H1 (cell line): ENCODE results near the gene GIMAP5. TPM values are rescaled to one million over a fixed set of nuclear protein-coding genes. Genes with fewer than 3 reads are reported as not detected.

Experiments
- CTCF ChIA-PET: fragments of 300-600 bp; sonication (Branson Sonifier 250); formaldehyde crosslinking; loops from one replicate; lab custom pipeline; 2021; ENCODE audit not compliant: partially characterized antibody; lab: Charles Lee
- POLR2A ChIA-PET: fragments of 300-600 bp; sonication (Branson Sonifier 250); formaldehyde crosslinking; loops from one replicate; lab custom pipeline; 2021; ENCODE audit warnings: inconsistent platforms; ENCODE audit not compliant: partially characterized antibody; lab: Charles Lee
- DNase-seq, 2 experiments: peaks; one replicate each; pipeline versions ENCODE4 v3.0.0 to v3.0.0-alpha.2; 2010 to 2022; ENCODE audit warnings: low spot score in 2 of 2, low read depth in 1 of 2, mixed read lengths in 1 of 2
- FAIRE-seq: peaks from 2 replicates; lab custom pipeline; 2011; peaks lifted over from hg19 to GRCh38; lab: Jason Lieb, UNC
- H2AFZ ChIP-seq: 2 replicates; pipeline ENCODE4 v1.8.1; 2012; ENCODE audit warnings: low read length, inconsistent platforms
- H2AK5ac ChIP-seq: 2 replicates; pipeline ENCODE4 v1.6.1; 2013; ENCODE audit warnings: low read depth, low read length
- H2BK120ac ChIP-seq: replicated peaks from 2 replicates; pipeline ENCODE3; 2013; ENCODE audit warnings: low read depth, low read length, inconsistent platforms
- H2BK12ac ChIP-seq: 2 replicates; pipeline ENCODE4 v1.6.1; 2013; ENCODE audit warnings: low read depth, low read length
- H2BK15ac ChIP-seq: 2 replicates; pipeline ENCODE4 v1.6.1; 2013; ENCODE audit warnings: low read length
- H2BK20ac ChIP-seq: 2 replicates; pipeline ENCODE4 v1.6.1; 2013; ENCODE audit warnings: low read length
- H2BK5ac ChIP-seq: 2 replicates; pipeline ENCODE4 v1.6.1; 2013; ENCODE audit warnings: low read depth, low read length
- H3K14ac ChIP-seq: 2 replicates; pipeline ENCODE4 v1.6.1; 2013; ENCODE audit warnings: inconsistent platforms; ENCODE audit not compliant: insufficient read length
- H3K18ac ChIP-seq: 2 replicates; pipeline ENCODE4 v1.6.1; 2013; ENCODE audit warnings: low read length; ENCODE audit errors: extremely low read depth
- H3K23ac ChIP-seq: 2 replicates; pipeline ENCODE4 v1.6.1; 2013; ENCODE audit warnings: inconsistent platforms; ENCODE audit not compliant: insufficient read length
- H3K23me2 ChIP-seq: 2 replicates; pipeline ENCODE4 v1.6.1; 2013; ENCODE audit warnings: low read depth, low read length
- H3K27ac ChIP-seq: 2 replicates; pipeline ENCODE4 v1.6.1; 2011; ENCODE audit warnings: low read depth, low read length, inconsistent platforms
- H3K27me3 ChIP-seq, 4 experiments: replicated peaks in 1 of 4; 1 replicate in 1 of 4; 2 replicates in 3 of 4; pipeline versions ENCODE4 v1.6.1 to v1.8.1; 2011 to 2013; ENCODE audit warnings: low read length in 3 of 4, mild to moderate bottlenecking in 3 of 4, inconsistent platforms in 2 of 4, mixed read lengths in 2 of 4, moderate library complexity in 1 of 4; ENCODE audit not compliant: control insufficient read depth in 3 of 4, insufficient read depth in 3 of 4; ENCODE audit errors: extremely low read depth in 1 of 4
- H3K36me3 ChIP-seq, 4 experiments: 2 replicates each; pipeline versions ENCODE4 v1.6.1 to v1.8.1; 2011 to 2013; ENCODE audit warnings: mild to moderate bottlenecking in 4 of 4, low read length in 3 of 4, moderate library complexity in 2 of 4, control low read depth in 1 of 4, inconsistent platforms in 1 of 4; ENCODE audit not compliant: insufficient read depth in 4 of 4, control insufficient read depth in 2 of 4
- H3K4ac ChIP-seq: replicated peaks from 2 replicates; pipeline ENCODE3; 2013; ENCODE audit warnings: low read length, low read depth, mixed read lengths, inconsistent platforms; ENCODE audit not compliant: insufficient read length
- H3K4me1 ChIP-seq, 4 experiments: replicated peaks in 1 of 4; 1 replicate in 1 of 4; 2 replicates in 3 of 4; pipeline versions ENCODE4 v1.6.1 to v1.8.1; 2011 to 2013; ENCODE audit warnings: low read length in 3 of 4, inconsistent platforms in 2 of 4, mixed read lengths in 1 of 4; ENCODE audit not compliant: insufficient read depth in 4 of 4, control insufficient read depth in 3 of 4
- H3K4me2 ChIP-seq, 2 experiments: 2 replicates each; pipeline versions ENCODE4 v1.6.1 to v1.8.1; 2011 to 2013; ENCODE audit warnings: low read depth in 2 of 2, low read length in 2 of 2, control low read depth in 1 of 2, inconsistent platforms in 1 of 2, mild to moderate bottlenecking in 1 of 2; ENCODE audit not compliant: insufficient read depth in 1 of 2
- H3K4me3 ChIP-seq, 4 experiments: fragments of 200-600, 300-600 bp in 1 of 4; sonication (generic), shearing (Covaris generic), sonication (Bioruptor Twin) in 1 of 4; 2 replicates each; pipeline versions ENCODE4 v1.5.1 to v1.8.1; 2011 to 2016; ENCODE audit warnings: low read length in 4 of 4, low read depth in 3 of 4, control low read depth in 2 of 4, inconsistent platforms in 2 of 4, mild to moderate bottlenecking in 2 of 4, mixed read lengths in 1 of 4, moderate library complexity in 1 of 4; ENCODE audit not compliant: insufficient read depth in 2 of 4; ENCODE audit errors: extremely low read depth in 1 of 4
- H3K56ac ChIP-seq: replicated peaks from 2 replicates; pipeline ENCODE3; 2013; ENCODE audit warnings: low read depth, mild to moderate bottlenecking, mixed read lengths, low read length, inconsistent platforms; ENCODE audit not compliant: insufficient read length
- H3K79me1 ChIP-seq: 2 replicates; pipeline ENCODE4 v1.6.1; 2013; ENCODE audit warnings: low read depth, low read length, control low read depth
- H3K79me2 ChIP-seq, 2 experiments: 2 replicates each; pipeline versions ENCODE4 v1.6.1 to v1.8.1; 2012 to 2013; ENCODE audit warnings: low read length in 2 of 2, mild to moderate bottlenecking in 2 of 2, inconsistent platforms in 1 of 2; ENCODE audit not compliant: insufficient read depth in 2 of 2, control insufficient read depth in 1 of 2
- H3K9ac ChIP-seq, 4 experiments: replicated peaks in 1 of 4; 1 replicate in 1 of 4; 2 replicates in 3 of 4; pipeline versions ENCODE4 v1.6.1 to v1.8.1; 2011 to 2013; ENCODE audit warnings: low read depth in 3 of 4, low read length in 3 of 4, control low read depth in 2 of 4, mild to moderate bottlenecking in 2 of 4, moderate library complexity in 2 of 4, inconsistent platforms in 1 of 4; ENCODE audit errors: extremely low read depth in 1 of 4
- H3K9me3 ChIP-seq, 2 experiments: 2 replicates each; pipeline versions ENCODE4 v1.6.1 to v1.8.1; 2012 to 2013; ENCODE audit warnings: mild to moderate bottlenecking in 2 of 2, moderate library complexity in 2 of 2, control low read depth in 1 of 2, inconsistent platforms in 1 of 2, low read depth in 1 of 2, low read length in 1 of 2, mixed read lengths in 1 of 2; ENCODE audit not compliant: insufficient read depth in 2 of 2
- H4K20me1 ChIP-seq, 2 experiments: replicated peaks in 1 of 2; 2 replicates each; pipeline versions ENCODE3 to v1.8.1; 2011 to 2013; ENCODE audit warnings: inconsistent platforms in 2 of 2, low read length in 2 of 2, mild to moderate bottlenecking in 1 of 2; ENCODE audit not compliant: insufficient read depth in 2 of 2, control insufficient read depth in 1 of 2
- H4K5ac ChIP-seq: 2 replicates; pipeline ENCODE4 v1.6.1; 2013; ENCODE audit warnings: low read length, low read depth, mixed read lengths, inconsistent platforms; ENCODE audit not compliant: insufficient read length
- H4K8ac ChIP-seq: 2 replicates; pipeline ENCODE4 v1.8.0; 2013; ENCODE audit warnings: mild to moderate bottlenecking, moderate library complexity, low read length, inconsistent platforms; ENCODE audit not compliant: insufficient read depth; ENCODE audit errors: extremely low read depth
- H4K91ac ChIP-seq: replicated peaks from 2 replicates; pipeline ENCODE3; 2013; ENCODE audit warnings: low read length, mixed read lengths, inconsistent platforms; ENCODE audit not compliant: insufficient read length
- ASH2L ChIP-seq: fragments of 200-600, 300-600 bp; sonication (generic); IDR thresholded peaks from one replicate; pipeline ENCODE4 v1.7.1; 2017; ENCODE audit warnings: low read length
- BRCA1 ChIP-seq: IDR thresholded peaks from 2 replicates; pipeline ENCODE4 v1.6.1; 2012; ENCODE audit warnings: low read depth, low read length, improper control_type of control experiment
- CBX5 ChIP-seq: fragments of 300-800, 300-1000 bp; sonication (generic); IDR thresholded peaks from 2 replicates; pipeline ENCODE4 v1.7.1; 2016; ENCODE audit warnings: antibody characterized with exemption, low read length, low read depth
- CHD1 ChIP-seq: IDR thresholded peaks from 2 replicates; pipeline ENCODE4 v1.6.1; 2012; ENCODE audit warnings: low read depth, low read length, improper control_type of control experiment
- CREB1 ChIP-seq: IDR thresholded peaks from 2 replicates; pipeline ENCODE4 v1.6.1; 2012; ENCODE audit warnings: inconsistent platforms
- E2F6 ChIP-seq: IDR thresholded peaks from 2 replicates; pipeline ENCODE4 v1.6.1; 2012; ENCODE audit warnings: inconsistent platforms
- FOSL1 ChIP-seq: IDR thresholded peaks from 2 replicates; pipeline ENCODE4 v1.6.1; 2011; ENCODE audit warnings: mild to moderate bottlenecking, low read depth, low read length, moderate library complexity; ENCODE audit not compliant: insufficient read depth
- HDAC6 ChIP-seq: IDR thresholded peaks from one replicate; pipeline ENCODE4 v1.7.1; 2012; ENCODE audit warnings: low read depth, mild to moderate bottlenecking, inconsistent platforms, low read length, moderate library complexity
- NANOG ChIP-seq: IDR thresholded peaks from 2 replicates; pipeline ENCODE4 v1.6.1; 2011; ENCODE audit warnings: low read length, low read depth, mild to moderate bottlenecking, inconsistent platforms; ENCODE audit not compliant: insufficient read depth, poor library complexity, severe bottlenecking
- RAD21 ChIP-seq, 2 experiments: IDR thresholded peaks in 1 of 2; conservative IDR thresholded peaks in 1 of 2; 2 replicates each; pipeline ENCODE4 v1.6.1; 2011; ENCODE audit warnings: low read depth in 2 of 2, low read length in 2 of 2, improper control_type of control experiment in 1 of 2, inconsistent platforms in 1 of 2, mild to moderate bottlenecking in 1 of 2, moderate library complexity in 1 of 2
- RBBP5 ChIP-seq: IDR thresholded peaks from 2 replicates; pipeline ENCODE4 v1.7.1; 2012; ENCODE audit warnings: low read depth, mild to moderate bottlenecking, inconsistent platforms, low read length, moderate library complexity, borderline replicate concordance
- RXRA ChIP-seq: IDR thresholded peaks from 2 replicates; pipeline ENCODE4 v1.6.1; 2011; ENCODE audit warnings: low read depth, mild to moderate bottlenecking, low read length, moderate library complexity; ENCODE audit not compliant: insufficient read depth
- SIX5 ChIP-seq: IDR thresholded peaks from 2 replicates; pipeline ENCODE4 v1.6.1; 2011; ENCODE audit warnings: mild to moderate bottlenecking, low read depth, low read length
- SP4 ChIP-seq: IDR thresholded peaks from 2 replicates; pipeline ENCODE4 v1.6.1; 2012; ENCODE audit warnings: low read length, inconsistent platforms
- YY1 ChIP-seq: IDR thresholded peaks from 2 replicates; pipeline ENCODE4 v1.6.1; 2011; ENCODE audit warnings: low read depth, mild to moderate bottlenecking, low read length
- WGBS, 2 experiments: shearing (Covaris generic) in 1 of 2; methylation state at CpG; one replicate each; pipeline versions ENCODE4 v1.1.6 to v1.1.7; 2013 to 2015; ENCODE audit warnings: low lambda C conversion rate in 2 of 2, mixed read lengths in 2 of 2, inconsistent platforms in 1 of 2, low coverage in 1 of 2, missing lambda C conversion rate in 1 of 2; ENCODE audit not compliant: insufficient replicate concordance in 2 of 2, insufficient coverage in 1 of 2, insufficient read length in 1 of 2; ENCODE audit errors: extremely low coverage in 1 of 2, missing lambda C conversion rate in 1 of 2; 5-methylcytosine and 5-hydroxymethylcytosine counted together
- polyA plus RNA-seq, 7 experiments: library from polyadenylated mRNA; depleted of rRNA in 3 of 7; stranded (reverse) in 5 of 7; unstranded in 2 of 7; fragments of >200 nt in 5 of 7; fragments of 200-250 nt in 2 of 7; gene quantifications; 1 replicate in 5 of 7; 2 replicates in 1 of 7; 4 replicates in 1 of 7; pipeline versions ENCODE4 v1.2.1 to v1.2.3, GENCODE V29; 2011 to 2013; ENCODE audit warnings: missing spikeins in 2 of 7, mixed read lengths in 2 of 7
- total RNA-seq: library from RNA; stranded (reverse); fragmentation: NEBNext Ultra II Directional; extraction: Animal tissue kit (Norgen Biotek cat#: 25700); gene quantifications from 2 replicates; pipeline ENCODE4 v1.2.1, GENCODE V29; 2021

GIMAP5 gene
- total and polyA plus RNA-seq, 2 of the 8 experiments (the other 6 are each of a cell fraction or from before 2014, with no cell fraction given) = not detected

- CTCF ChIA-PET = no interaction called here
These were observed 17.8 kb upstream of the GIMAP5 start for GRCh38 chr7:150719436-150719835.

More at GRCh38 chr7:150719436-150719835, 17.8 kb upstream of the GIMAP5 start:
- Histone ChIP-seq H2AK5ac (no peak overlapping the region), H3K79me2 (no peaks in the 10 kb centered on the region), H3K14ac (no peak overlapping the region), H3K4me1 (no peaks in the 10 kb centered on the region), H2BK5ac (no peak overlapping the region), H2BK12ac (no peak overlapping the region), H3K4me3 (no peak overlapping the region), H3K23me2 (no peaks in the 10 kb centered on the region), H3K27me3 (peaks cover 0 to 11% (median 5%) of the 10 kb centered on the region in 4 experiments; a peak in 5 of 7 replicates), H3K9ac (no peak overlapping the region), H3K36me3 (no peaks in the 10 kb centered on the region), H3K27ac (no peak overlapping the region), H3K4ac (no peak overlapping the region), H2BK15ac (no peak overlapping the region), H3K79me1 (no peaks in the 10 kb centered on the region), H4K8ac (no peak overlapping the region), H4K5ac (no peak overlapping the region), H2AFZ (no peak overlapping the region), H2BK20ac (no peak overlapping the region), H3K9me3 (no peaks in the 10 kb centered on the region; a peak in 1 of 4 replicates), H2BK120ac (no peak overlapping the region), H4K91ac (no peak overlapping the region), H3K23ac (no peak overlapping the region), H3K4me2 (no peak overlapping the region), H3K18ac (no peak overlapping the region), H4K20me1 (no peaks in the 10 kb centered on the region), H3K56ac (no peak overlapping the region)
- WGBS, 2 experiments = 76% methylated on average over 4 of the region's 4 CpGs; no CpG with 5 or more reads in 1 of the 2 experiments
- DNase-seq (no peak), FAIRE-seq (no peak)
- POLR2A ChIA-PET = no interaction called here
- TF ChIP-seq HDAC6 = no peak
- no peak for TF ChIP-seq RAD21 (IDR thresholded peaks at IDR 0.05 in 1 of 2, conservative IDR thresholded peaks at IDR 0.05 in 1 of 2; ENCODE audit: low read depth in 2 of 2, low read length in 2 of 2)
- no peak for TF ChIP-seq RXRA
- TF ChIP-seq SP4 = no peak
- TF ChIP-seq CBX5 = no peak
- TF ChIP-seq E2F6 = no peak
- no peak for TF ChIP-seq NANOG
- no peak for TF ChIP-seq SIX5
- TF ChIP-seq CREB1 = no peak
- no peak for TF ChIP-seq FOSL1
- TF ChIP-seq YY1 = no peak
- no peak for TF ChIP-seq RBBP5
- TF ChIP-seq CHD1 = no peak
- no peak for TF ChIP-seq BRCA1
- TF ChIP-seq ASH2L = no peak
